Activated gamma-delta T cell treated with Interleukin-2 at 50 U/mL for 16 hours (primary cell): ENCODE data around the gene MAGI2.
"Not testable (repeated sequence)": the region's sequence is repeated elsewhere in the genome, so short reads cannot be mapped to it uniquely, and the experiment has no call there.

ENCODE experiments used
- DNase-seq: peaks from one replicate; pipeline ENCODE4 v3.0.0-alpha.2; 2020

MAGI2 gene

DNA sequence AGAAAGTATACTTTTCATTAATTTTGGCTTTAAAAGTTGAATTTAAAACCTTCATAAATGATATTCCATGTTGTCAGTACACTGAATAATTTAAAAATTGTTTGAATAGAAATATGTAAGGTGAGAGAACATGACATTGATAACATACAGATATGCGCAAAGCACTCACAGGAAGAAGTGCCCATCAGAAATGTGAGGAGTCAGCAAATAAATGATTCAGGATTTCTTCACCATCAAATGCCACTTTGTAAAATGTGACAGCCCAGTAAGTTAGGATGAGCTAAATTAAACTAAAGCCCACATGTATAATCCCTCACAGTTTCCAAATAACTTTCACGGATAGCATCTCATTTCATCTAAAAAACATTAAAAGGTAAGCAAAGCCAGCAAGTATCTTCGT, 417.6 kb downstream of the MAGI2 start:
- DNase-seq, result no peak

- no peak for DNase-seq
Observed at GRCh38 chr7:79034730-79035129, 418.7 kb downstream of the MAGI2 start.

DNA sequence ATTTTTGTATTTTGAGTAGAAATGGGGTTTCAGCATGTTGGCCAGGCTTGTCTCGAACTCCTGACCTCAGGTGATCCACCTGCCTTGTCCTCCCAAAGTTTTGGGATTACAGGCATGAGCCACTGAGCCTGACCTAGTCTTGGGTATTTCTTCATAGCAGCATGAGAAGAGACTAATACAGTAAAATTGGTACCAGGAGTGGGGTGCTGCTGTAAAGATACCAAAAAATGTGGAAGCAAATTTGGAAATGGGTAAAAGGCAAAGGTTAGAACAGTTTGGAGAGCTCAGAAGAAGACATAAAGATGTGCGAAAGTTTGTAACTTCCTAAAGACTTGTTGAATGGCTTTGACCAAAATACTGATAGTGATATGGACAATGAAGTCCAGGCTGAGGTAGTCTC, 433.8 kb downstream of the MAGI2 start:
- not testable (repeated sequence) for DNase-seq

DNA sequence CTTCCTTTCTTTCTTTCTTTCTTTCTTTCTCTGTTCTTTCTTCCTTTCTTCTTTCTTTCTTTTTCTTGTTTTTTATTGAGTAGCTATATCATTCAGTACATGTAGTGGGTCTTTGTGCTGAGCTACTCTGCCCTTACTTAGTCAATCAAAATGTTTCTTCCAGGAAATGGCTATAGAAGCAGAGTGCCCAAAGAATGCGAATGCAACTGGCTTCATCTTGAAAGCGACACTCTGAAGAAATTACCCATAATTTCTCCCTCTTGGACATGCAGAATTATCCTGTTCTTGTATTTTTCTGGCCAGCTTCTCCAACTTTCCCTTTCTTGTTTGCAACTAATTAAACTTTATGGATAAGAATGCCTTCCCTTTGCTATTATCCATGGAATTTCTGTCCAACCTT, 441.5 kb downstream of the MAGI2 start:
- no peak for DNase-seq

DNA sequence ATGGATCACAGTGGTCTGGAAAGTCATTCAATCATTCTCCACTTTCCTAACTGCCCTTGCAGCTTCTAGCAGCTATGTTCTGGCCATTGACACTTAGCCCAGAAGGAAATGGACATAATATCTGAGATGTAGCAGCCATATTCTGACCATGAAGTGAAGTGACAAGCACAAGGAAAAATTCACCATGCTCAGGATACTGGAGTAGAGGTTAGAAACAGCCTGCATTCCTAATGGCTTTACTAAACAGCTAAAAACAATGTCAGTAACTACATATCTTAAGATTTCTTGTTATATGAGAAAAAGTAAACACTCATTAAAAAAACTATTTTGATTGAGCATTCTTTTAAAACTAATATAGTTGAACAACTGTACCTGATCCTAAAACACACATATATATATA, 443.8 kb downstream of the MAGI2 start:
- DNase-seq, result no peak

- no peak for DNase-seq
Observed at GRCh38 chr7:79008786-79009185, 444.7 kb downstream of the MAGI2 start.

DNA sequence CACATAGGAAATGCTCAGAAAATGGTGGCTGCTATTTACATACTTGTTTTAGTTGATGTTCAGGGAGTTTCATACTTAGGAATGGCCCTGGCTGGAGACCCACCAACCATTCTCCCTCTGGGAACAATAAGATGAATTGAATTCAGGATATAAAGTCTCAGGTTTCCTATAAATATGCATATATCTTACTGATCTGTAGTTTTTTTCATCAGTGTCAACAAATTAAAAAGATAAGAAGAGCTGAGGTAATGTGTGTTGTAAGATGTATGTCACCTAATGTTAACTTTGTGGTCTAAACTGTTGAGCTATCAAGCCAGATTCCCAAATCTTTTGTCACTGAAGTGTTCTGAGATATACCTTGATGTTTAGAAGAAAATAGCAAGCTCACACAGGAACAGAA, 457.5 kb downstream of the MAGI2 start:
- no peak for DNase-seq

DNA sequence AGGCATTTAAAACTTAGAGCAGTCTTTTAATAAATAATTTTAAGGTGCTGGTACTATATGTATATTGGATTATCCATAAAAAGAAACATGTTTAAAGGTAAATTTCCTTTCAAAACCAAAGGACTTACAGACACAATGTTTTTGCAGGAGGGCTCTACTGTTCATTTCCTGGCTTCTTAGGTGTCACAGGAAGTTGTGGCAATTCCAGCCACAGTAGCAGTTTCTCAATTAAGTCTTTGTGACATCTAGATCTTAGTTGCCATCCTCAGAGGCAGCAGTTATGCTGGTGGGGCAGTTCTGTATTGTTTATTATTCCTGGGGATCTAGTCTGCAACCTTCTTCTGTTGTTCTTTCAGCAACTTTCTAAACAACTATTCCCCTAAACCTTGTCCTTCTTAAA, 460.1 kb downstream of the MAGI2 start:
- no peak for DNase-seq

GRCh38 chr7:78985509-78985908, 468.0 kb downstream of the MAGI2 start:
- DNase-seq, result no peak

GRCh38 chr7:78983483-78983882, 470.0 kb downstream of the MAGI2 start:
- DNase-seq, result no peak

GRCh38 chr7:78970440-78970916, 483.0 kb downstream of the MAGI2 start:
- no peak for DNase-seq

DNA sequence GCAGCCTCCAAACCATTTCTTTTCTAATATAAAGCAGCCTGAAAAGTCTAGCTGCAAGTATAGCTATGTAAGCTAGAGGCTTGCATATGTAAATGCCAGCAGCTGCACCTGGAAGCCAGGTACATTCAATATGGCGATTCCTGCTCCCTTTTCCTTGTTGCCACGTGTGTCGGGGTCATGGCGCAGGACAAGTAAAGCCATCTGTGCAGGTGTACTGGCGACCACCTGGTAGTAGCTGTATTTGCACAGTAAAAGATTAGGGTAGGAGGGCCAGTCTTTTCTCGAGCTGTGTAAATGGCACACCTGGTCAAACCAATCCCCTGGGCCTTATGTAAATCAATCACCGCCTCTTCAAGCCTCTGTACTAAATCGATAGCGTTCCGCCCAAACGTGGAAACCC, 484.5 kb downstream of the MAGI2 start:
- DNase-seq, result no peak

DNA sequence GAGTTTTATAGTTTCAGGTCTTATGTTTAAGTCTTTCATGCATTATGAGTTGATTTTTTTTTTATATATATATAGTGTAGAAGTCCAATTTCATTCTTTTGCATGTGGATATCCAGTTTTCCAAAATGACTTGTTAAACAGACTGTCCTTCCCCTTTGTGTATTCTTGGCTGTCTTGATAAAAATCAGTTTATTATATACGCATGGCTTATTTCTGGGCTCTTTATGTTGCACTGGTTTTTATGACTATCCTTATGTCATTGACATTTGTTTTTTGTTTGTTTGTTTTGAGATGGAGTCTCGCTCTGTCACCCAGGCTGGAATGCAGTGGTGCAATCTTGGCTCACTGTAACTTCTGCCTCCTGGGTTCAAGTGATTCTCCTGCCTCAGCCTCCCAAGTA, 485.9 kb downstream of the MAGI2 start:
- not testable (repeated sequence) for DNase-seq

DNA sequence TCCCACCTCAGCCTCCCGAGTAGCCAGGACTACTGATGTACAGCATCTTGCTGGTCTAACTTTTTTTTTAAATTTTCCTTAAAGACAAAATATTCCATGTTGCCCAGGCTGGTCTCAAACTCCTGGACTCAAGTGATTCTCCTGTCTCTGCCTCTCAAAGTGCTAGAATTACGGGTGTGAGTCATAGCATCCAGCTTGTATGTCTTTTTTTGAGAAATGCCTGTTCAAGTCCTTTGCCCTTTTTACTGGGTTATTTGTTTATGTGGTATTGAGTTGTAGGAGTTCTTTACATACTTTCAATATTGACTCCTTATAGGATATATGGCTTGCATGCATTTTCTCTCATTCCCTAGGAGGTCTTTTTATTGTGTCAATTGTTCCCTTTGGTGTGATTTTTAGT, 486.4 kb downstream of the MAGI2 start:
- no peak for DNase-seq

- no peak for DNase-seq
Observed at GRCh38 chr7:78959477-78959876, 494.0 kb downstream of the MAGI2 start.

DNA sequence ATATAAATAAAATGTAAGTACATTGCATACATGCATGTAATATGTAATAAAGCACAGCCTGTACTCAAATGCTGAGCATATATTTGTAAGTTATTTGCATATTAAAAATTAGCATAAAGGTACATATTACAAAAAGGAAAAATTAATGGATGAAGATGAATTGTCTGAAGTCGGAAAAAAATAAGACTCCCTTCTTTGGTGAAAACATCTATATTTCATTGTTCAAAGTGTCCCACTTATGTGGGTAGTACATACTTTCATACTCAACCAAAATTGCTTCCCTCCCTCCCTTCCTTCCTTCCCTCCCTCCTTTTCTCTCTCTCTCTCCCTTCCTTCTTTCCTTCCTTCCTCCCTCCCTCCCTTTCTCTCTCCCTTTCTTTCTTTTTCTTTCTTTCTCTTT, 498.1 kb downstream of the MAGI2 start:
- DNase-seq, result no peak

DNA sequence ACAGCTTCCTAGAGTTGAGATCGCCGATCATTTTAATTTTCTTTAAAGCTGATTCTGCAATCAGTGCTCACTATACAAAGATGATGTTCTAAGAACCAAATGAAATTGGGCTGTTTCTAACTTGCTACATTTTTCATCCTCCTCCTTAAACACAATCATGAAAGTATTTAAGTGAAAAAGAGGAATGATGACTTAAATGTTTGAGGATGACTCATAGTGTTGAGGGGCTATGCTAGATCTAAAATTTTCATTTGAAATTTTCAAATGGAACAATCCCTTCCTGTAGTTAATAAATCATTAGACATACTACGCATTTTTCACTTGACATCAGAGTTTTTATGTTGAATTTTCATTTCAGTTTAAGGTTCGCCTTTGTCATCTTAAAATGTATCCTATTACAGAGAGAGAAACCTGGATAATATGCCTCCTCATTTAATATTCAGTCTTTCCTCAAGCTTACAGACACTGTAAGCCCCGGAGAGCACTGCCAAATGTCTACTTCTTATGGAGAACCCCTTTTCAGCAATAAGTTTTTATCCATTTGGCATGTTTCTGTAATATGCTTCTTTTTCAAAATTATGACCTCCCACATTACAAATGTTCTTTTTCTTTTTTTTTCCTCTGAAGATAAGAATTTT, 499.6 kb downstream of the MAGI2 start:
- no peak for DNase-seq

- no peak for DNase-seq
Observed at GRCh38 chr7:78953090-78953489, 500.4 kb downstream of the MAGI2 start.

DNA sequence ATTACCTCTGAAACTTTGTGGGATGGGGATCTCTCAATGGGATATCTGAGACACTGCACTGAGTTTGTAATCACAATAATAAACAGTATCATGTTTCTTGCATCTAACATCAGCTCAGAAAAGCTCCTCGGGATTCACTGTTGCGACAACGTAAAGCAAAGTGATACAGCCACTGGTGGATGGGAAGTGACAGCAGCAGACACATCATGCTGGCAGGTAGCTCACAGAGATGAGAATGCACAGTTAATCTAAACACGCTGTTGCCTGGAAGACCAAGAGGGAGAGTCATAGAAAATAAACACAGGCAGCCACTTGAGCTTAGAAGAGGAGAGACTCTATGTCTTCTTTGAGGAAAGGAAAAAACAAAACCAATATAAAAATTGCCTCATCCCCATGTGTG, 513.8 kb downstream of the MAGI2 start:
- DNase-seq, result no peak

DNA sequence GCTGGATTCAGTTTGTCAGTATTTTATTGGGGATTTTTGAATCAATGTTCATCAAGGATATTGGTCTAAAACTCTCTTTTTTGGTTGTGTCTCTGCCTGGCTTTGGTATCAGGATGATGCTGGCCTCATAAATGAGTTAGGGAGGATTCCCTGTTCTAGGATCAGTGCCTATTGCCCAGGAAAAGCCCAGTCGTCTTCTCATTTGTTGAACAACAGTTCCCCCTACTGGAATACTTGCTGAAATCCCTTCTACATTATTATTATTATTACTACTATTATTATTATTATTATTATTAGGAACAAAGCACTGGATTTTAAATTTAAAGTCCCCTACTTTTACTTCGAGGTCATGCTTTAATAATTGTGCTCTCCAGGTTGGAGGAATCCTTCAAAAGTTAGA, 528.9 kb downstream of the MAGI2 start:
- DNase-seq, result no peak

GRCh38 chr7:78912781-78913180, 540.7 kb downstream of the MAGI2 start:
- no peak for DNase-seq

DNA sequence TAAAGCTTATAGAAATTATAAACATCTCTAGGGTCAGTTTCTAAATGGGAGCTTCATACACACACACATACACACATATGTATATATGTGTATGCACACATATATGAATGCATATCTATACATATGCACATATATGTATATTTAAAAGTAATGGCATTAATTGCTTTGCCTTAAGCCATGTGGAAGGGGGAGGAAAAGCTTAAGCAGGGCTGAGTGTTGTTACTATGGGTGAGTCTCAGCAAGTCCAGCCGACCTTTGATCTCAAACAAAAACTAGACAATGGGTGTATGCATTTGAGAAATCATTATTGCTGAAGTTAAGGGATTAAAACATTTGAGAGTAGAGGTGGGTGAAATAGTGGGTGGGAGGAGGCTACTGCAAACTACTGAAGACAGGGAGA, 546.7 kb downstream of the MAGI2 start:
- DNase-seq, result no peak

- DNase-seq, result no peak
Observed at GRCh38 chr7:78905436-78905835, 548.0 kb downstream of the MAGI2 start.

DNA sequence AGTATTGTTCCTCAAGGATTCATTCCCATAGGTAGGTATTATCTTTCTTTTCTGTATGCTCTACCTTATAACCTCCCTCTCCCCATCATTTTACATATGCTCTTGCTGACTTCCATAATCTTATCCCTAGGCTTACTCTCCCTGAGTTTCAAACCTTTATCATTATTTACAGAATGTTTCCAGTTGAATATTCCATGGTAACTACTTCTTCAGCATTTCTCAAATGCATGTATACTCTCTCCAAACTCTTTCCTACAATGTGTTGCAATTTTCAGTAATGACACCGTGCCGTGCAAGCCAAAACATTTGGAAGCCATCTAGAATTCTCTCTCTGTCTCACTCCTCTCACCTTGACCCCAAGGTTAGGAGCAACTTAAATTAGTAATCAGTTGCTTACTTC, 548.5 kb downstream of the MAGI2 start:
- no peak for DNase-seq

- DNase-seq, result no peak
Observed at GRCh38 chr7:78901566-78901965, 551.9 kb downstream of the MAGI2 start.

GRCh38 chr7:78900806-78901205, 552.7 kb downstream of the MAGI2 start:
- no peak for DNase-seq
